ENCODE measurements around the gene TMPRSS7.

DNA sequence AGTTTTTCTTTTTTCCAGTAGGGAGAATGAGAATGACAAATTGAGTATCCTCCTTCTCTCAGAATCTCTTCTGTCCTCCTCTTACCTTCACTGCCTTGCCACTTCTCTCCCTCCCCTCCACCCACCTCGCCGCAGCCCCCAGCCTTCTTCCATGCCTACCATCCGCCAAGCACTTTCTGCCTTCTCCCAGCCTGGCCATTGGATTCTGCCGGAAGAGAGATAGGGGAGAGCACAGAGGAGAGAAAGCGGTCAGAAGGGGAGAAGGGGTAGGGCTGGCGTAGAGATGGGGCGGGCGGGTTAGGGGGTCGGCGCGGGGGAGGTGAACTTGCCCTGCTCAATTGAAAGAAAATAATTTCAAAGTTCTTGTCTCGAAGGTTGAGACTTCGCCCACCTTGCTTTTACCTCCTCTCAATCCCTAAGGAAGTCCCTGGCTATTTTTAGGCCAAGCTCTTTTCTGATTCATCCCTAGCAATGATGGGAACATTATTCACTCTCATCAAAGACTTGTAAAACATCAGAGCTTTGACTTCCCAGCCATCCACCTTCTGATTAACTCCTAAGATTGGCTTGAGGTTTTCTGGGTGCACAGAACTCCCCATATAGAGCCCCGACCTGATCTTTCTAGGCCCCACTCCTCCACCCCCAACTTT, 52.5 kb downstream of the TMPRSS7 start:
- no peak for TF ChIP-seq POLR2A (IDR thresholded peaks at IDR 0.05; ENCODE audit: low read depth)
- TF ChIP-seq, protein P1, sequence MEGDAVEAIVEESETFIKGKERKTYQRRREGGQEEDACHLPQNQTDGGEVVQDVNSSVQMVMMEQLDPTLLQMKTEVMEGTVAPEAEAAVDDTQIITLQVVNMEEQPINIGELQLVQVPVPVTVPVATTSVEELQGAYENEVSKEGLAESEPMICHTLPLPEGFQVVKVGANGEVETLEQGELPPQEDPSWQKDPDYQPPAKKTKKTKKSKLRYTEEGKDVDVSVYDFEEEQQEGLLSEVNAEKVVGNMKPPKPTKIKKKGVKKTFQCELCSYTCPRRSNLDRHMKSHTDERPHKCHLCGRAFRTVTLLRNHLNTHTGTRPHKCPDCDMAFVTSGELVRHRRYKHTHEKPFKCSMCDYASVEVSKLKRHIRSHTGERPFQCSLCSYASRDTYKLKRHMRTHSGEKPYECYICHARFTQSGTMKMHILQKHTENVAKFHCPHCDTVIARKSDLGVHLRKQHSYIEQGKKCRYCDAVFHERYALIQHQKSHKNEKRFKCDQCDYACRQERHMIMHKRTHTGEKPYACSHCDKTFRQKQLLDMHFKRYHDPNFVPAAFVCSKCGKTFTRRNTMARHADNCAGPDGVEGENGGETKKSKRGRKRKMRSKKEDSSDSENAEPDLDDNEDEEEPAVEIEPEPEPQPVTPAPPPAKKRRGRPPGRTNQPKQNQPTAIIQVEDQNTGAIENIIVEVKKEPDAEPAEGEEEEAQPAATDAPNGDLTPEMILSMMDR (IDR thresholded peaks at IDR 0.05), result no peak

All from esophagus muscularis mucosa (tissue), 3 donors.